Brain microvascular endothelial cell (primary cell): ENCODE data around the gene GINS3.
"Not testable (repeated sequence)": the region's sequence is repeated elsewhere in the genome, so short reads cannot be mapped to it uniquely, and the experiment has no call there.

Experiments
- DNase-seq: peaks from one replicate; pipeline ENCODE4 v3.0.0-alpha.2; 2020
- H3K27ac ChIP-seq: fragments of 250-450 bp; sonication (Bioruptor Pico); 2 replicates; pipeline ENCODE4 v1.5.1; 2020; ENCODE audit warnings: mild to moderate bottlenecking, moderate library complexity
- H3K27me3 ChIP-seq: fragments of 250-450 bp; sonication (Bioruptor Pico); replicated peaks from 2 replicates; pipeline ENCODE4 v1.5.1; 2020; ENCODE audit warnings: mild to moderate bottlenecking
- H3K36me3 ChIP-seq: fragments of 250-450 bp; sonication (Bioruptor Pico); replicated peaks from 2 replicates; pipeline ENCODE4 v1.5.1; 2020; ENCODE audit warnings: mild to moderate bottlenecking
- H3K4me3 ChIP-seq: 2 replicates; pipeline ENCODE4 v1.5.1; 2011; ENCODE audit warnings: low read depth, mild to moderate bottlenecking, control low read depth, low read length, moderate library complexity
- CTCF ChIP-seq: IDR thresholded peaks from 2 replicates; pipeline ENCODE4 v1.5.1; 2011; ENCODE audit warnings: low read depth, mild to moderate bottlenecking, moderate library complexity, low read length, control low read depth, inconsistent platforms; ENCODE audit errors: missing control alignments
- in situ Hi-C: cut with HindIII; loops from 2 replicates; pipeline ENCODE4 v1.10.0; 2017; ENCODE audit warnings: low sequenced_read_pairs, low pct_ligation_motif_present

Gene GINS3

GRCh38 chr16:58399718-58400633 is 7.7 kb downstream of the GINS3 start:
- no peaks in the 10 kb centered on the region for H3K36me3 ChIP-seq
- DNase-seq: no peak
- no peak for TF ChIP-seq CTCF
- no peak overlapping the region for H3K4me3 ChIP-seq
- no peaks in the 10 kb centered on the region for H3K27me3 ChIP-seq
- H3K27ac ChIP-seq: no peak overlapping the region
- in situ Hi-C loops: no loop called here

GRCh38 chr16:58401305-58401704 is 9.0 kb downstream of the GINS3 start:
- H3K4me3 ChIP-seq, H3K36me3 ChIP-seq, H3K27ac ChIP-seq, DNase-seq, H3K27me3 ChIP-seq, in situ Hi-C loops: not testable (repeated sequence)

GRCh38 chr16:58402796-58403195 is 10.5 kb downstream of the GINS3 start:
- Histone ChIP-seq H3K27me3 (no peaks in the 10 kb centered on the region), H3K36me3 (no peaks in the 10 kb centered on the region), H3K27ac (no peak overlapping the region), H3K4me3 (no peak overlapping the region)
- in situ Hi-C loops: no loop called here
- DNase-seq: no peak
- TF ChIP-seq CTCF: no peak

GRCh38 chr16:58409316-58409973 is 17.2 kb downstream of the GINS3 start:
- DNase-seq: peak; percentile 41

GRCh38 chr16:58411336-58411735 is 19.1 kb downstream of the GINS3 start:
- Histone ChIP-seq H3K27me3 (no peaks in the 10 kb centered on the region), H3K4me3 (no peak overlapping the region), H3K27ac (no peak overlapping the region), H3K36me3 (no peaks in the 10 kb centered on the region)
- no peak for TF ChIP-seq CTCF
- in situ Hi-C loops: no loop called here
- DNase-seq: no peak

More at GRCh38 chr16:58409316-58409973, 17.2 kb downstream of the GINS3 start:
- H3K4me3 ChIP-seq: no peak overlapping the region
- in situ Hi-C loops: no loop called here
- TF ChIP-seq CTCF: no peak
- H3K27ac ChIP-seq: no peak overlapping the region
- no peaks in the 10 kb centered on the region for H3K27me3 ChIP-seq
- H3K36me3 ChIP-seq: no peaks in the 10 kb centered on the region
